Upper lobe of right lung (tissue), 1 donor: ENCODE results near the gene DPEP2NB. TPM values are rescaled to one million over a fixed set of nuclear protein-coding genes. Genes with fewer than 3 reads are reported as not detected.
A peak's percentile ranks its signal among the peaks of the same experiment; 100 is the strongest.
"Not testable (repeated sequence)": the region's sequence is repeated elsewhere in the genome, so short reads cannot be mapped to it uniquely, and the experiment has no call there.

Source experiments
- ATAC-seq: fragments of 200-7000 bp; cut with Tn5 transposase; one replicate; pipeline ENCODE4 v1.9.1; 2020; ENCODE audit warnings: mild to moderate bottlenecking, moderate library complexity
- DNase-seq: peaks from one replicate; pipeline ENCODE4 v3.0.0-alpha.2; 2020
- H3K27ac ChIP-seq: fragments of 200-600 bp; one replicate; pipeline ENCODE4 v1.8.0; 2022
- H3K27me3 ChIP-seq: fragments of 200-600 bp; one replicate; pipeline ENCODE4 v1.8.0; 2022; ENCODE audit warnings: mild to moderate bottlenecking
- H3K36me3 ChIP-seq: fragments of 200-600 bp; one replicate; pipeline ENCODE4 v1.8.0; 2022
- H3K4me1 ChIP-seq: fragments of 200-600 bp; one replicate; pipeline ENCODE4 v1.8.0; 2022
- H3K4me3 ChIP-seq: fragments of 200-600 bp; one replicate; pipeline ENCODE4 v1.8.0; 2022; ENCODE audit warnings: mild to moderate bottlenecking
- H3K9me3 ChIP-seq: fragments of 200-600 bp; one replicate; pipeline ENCODE4 v1.8.0; 2022
- CTCF ChIP-seq: fragments of 200-600 bp; IDR thresholded peaks from one replicate; pipeline ENCODE4 v1.8.0; 2022; ENCODE audit warnings: antibody characterized with exemption
- intact Hi-C: fragments of 100-400 bp; cut with DNase I; formaldehyde crosslinking; loops from one replicate; pipeline ENCODE4 v1.11.0; 2022
- total RNA-seq: library from RNA; stranded (reverse); fragmentation: NEBNext Ultra II Directional; extraction: Animal tissue kit (Norgen Biotek cat#: 25700); gene quantifications from one replicate; pipeline ENCODE4 v1.2.1, GENCODE V29; 2021
- donor health status: DM: no; HTN: yes; CAD: no; lungs with severe emphysema.

DPEP2NB gene
- total RNA-seq, 1 donor from 2014 or later = not detected

GRCh38 chr16:67977005-67977404 lies 38.7 kb downstream of the DPEP2NB start:
- no peak for TF ChIP-seq CTCF
- H3K27me3 ChIP-seq = no peaks in the 10 kb centered on the region
- H3K27ac ChIP-seq = no peak overlapping the region
- no peak overlapping the region for H3K4me3 ChIP-seq
- H3K4me1 ChIP-seq = no peaks in the 10 kb centered on the region
- no peaks in the 10 kb centered on the region for H3K9me3 ChIP-seq
- no peak for DNase-seq
- intact Hi-C loops = no loop called here
- no peaks in the 10 kb centered on the region for H3K36me3 ChIP-seq
- ATAC-seq = no peak

GRCh38 chr16:67976205-67976604 lies 39.5 kb downstream of the DPEP2NB start:
- Histone ChIP-seq H3K27me3 (no peaks in the 10 kb centered on the region), H3K4me3 (no peak overlapping the region), H3K4me1 (no peaks in the 10 kb centered on the region), H3K27ac (no peak overlapping the region), H3K9me3 (no peaks in the 10 kb centered on the region), H3K36me3 (no peaks in the 10 kb centered on the region)
- TF ChIP-seq CTCF = no peak
- no peak for DNase-seq
- ATAC-seq = no peak
- intact Hi-C loops = no loop called here

- DNase-seq (no peak), ATAC-seq (no peak)
- no peaks in the 10 kb centered on the region for H3K36me3 ChIP-seq
- no peak overlapping the region for H3K4me3 ChIP-seq
- H3K9me3 ChIP-seq = no peaks in the 10 kb centered on the region
- H3K27me3 ChIP-seq = no peaks in the 10 kb centered on the region
- H3K4me1 ChIP-seq = no peaks in the 10 kb centered on the region
- no peak for TF ChIP-seq CTCF
- H3K27ac ChIP-seq = no peak overlapping the region
- intact Hi-C loops = no loop called here
Measured at GRCh38 chr16:67975321-67976105, 40.2 kb downstream of the DPEP2NB start.

- ATAC-seq, intact Hi-C loops, H3K27ac ChIP-seq, H3K27me3 ChIP-seq, H3K9me3 ChIP-seq, DNase-seq, H3K36me3 ChIP-seq, H3K4me1 ChIP-seq, H3K4me3 ChIP-seq: not testable (repeated sequence)
Measured at GRCh38 chr16:67972285-67972684, 43.4 kb downstream of the DPEP2NB start.

GRCh38 chr16:67971111-67971510 lies 44.6 kb downstream of the DPEP2NB start:
- no peak for TF ChIP-seq CTCF
- no peak for DNase-seq
- intact Hi-C loops = no loop called here

GRCh38 chr16:67969254-67970039 lies 46.3 kb downstream of the DPEP2NB start:
- intact Hi-C loops = no loop called here
- TF ChIP-seq CTCF = no peak
- H3K27me3 ChIP-seq = no peaks in the 10 kb centered on the region
- H3K27ac ChIP-seq = peak overlapping the region; percentile 96
- no peaks in the 10 kb centered on the region for H3K36me3 ChIP-seq
- no peaks in the 10 kb centered on the region for H3K9me3 ChIP-seq
- ATAC-seq (no peak), DNase-seq (no peak)
- H3K4me1 ChIP-seq = peaks cover 30% of the 10 kb centered on the region
- H3K4me3 ChIP-seq = peak overlapping the region; percentile 95

More at GRCh38 chr16:67971111-67971510, 44.6 kb downstream of the DPEP2NB start:
- Histone ChIP-seq H3K4me3 (no peak overlapping the region), H3K27me3 (no peaks in the 10 kb centered on the region), H3K9me3 (no peaks in the 10 kb centered on the region), H3K36me3 (no peaks in the 10 kb centered on the region), H3K4me1 (peaks cover 15% of the 10 kb centered on the region), H3K27ac (no peak overlapping the region)
- no peak for ATAC-seq
